Measurements from ENCODE around the gene ANTXR2.
"Not testable (repeated sequence)": the region's sequence is repeated elsewhere in the genome, so short reads cannot be mapped to it uniquely, and the experiment has no call there.

Gene ANTXR2

GRCh38 chr4:80072744-80073472, at the start of gene ANTXR2:
TSS of gene ANTXR2 (minus strand) at chr4:80073229. CDS start at chr4:80072560, 669 bp downstream.
- DNase-seq, result peak; percentile 96

DNA sequence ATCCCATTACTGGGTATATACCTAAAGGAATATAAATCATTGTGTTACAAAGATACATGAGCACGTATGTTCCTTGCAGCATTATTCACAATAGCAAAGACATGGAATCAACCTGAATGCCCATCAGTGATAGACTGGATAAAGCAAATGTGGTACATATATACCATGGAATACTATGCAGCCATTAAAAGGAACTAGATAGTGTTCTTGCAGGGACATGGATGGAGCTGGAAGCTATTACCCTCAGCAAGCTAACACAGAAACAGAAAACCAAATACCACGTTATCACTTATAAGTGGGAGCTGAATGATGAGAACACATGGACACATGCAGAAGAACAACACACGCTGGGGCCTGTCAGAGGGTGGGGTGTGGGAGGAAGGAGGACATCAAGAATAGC, 48.8 kb upstream of the ANTXR2 start:
- not testable (repeated sequence) for DNase-seq

DNA sequence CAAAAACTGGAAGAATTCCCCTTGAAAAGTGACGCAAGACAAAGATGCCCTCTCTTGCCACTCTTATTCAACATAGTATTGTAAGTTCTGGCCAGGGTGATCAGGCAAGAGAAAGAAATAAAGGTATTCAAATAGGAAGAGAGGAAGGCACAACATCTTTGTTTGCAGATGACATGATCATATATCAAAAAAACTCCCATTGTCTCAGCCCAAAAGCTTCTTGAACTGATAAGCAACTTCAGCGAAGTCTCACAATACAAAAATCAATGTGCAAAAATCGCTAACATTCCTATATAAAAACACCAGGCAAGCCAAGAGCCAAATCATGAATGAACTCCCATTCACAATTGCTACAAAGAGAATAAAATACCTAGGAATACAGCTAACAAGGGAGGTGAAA, 46.6 kb upstream of the ANTXR2 start:
- not testable (repeated sequence) for DNase-seq

- no peak for DNase-seq
Measured at GRCh38 chr4:80116516-80116915, 43.5 kb upstream of the ANTXR2 start.

GRCh38 chr4:80115368-80116181, 42.5 kb upstream of the ANTXR2 start:
- peak; percentile 35 for DNase-seq

DNA sequence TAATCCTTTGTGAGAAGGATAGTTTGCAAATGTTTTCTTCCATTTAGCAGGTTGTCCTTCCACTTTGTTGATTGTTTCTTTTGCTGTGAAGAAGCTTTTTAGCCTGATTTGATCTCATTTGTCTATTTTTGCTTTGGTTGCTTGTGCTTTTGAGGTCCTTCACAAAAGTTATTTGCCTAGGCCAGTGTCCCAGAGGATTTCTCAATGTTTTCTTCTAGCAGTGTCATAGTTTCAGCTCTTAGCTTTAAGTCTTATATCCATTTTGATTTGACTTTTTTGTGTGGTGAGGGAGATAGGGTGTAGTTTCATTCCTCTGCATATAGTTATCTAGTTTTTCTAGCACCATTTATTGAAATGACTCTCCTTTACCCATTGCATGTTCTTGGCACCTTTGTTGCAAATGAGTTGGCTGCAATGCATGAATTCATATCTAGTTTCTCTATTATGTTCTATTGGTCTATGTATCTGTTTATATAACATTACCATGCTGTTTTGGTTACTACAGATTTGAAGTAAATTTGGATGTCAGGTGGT, 41.8 kb upstream of the ANTXR2 start:
- no peak for DNase-seq

DNA sequence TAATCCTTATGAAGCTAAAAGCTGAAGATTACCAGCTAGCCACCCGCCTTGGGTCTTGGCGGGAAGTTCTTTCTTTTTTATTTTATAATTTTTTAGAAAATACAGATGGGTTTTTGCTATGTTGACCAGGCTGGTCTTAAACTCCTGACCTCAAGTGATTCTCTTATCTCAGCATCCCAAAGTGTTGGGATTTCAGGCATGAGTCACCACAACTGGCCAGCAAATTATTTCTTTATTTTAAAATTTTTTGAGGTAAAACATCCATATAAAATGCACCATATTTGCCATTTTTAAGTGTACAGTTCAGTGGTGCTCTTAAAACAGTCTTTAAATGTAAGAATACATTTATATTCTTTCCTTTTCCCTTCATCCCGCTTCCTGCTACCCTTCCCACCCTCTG, 40.6 kb upstream of the ANTXR2 start:
- DNase-seq, result no peak

DNA sequence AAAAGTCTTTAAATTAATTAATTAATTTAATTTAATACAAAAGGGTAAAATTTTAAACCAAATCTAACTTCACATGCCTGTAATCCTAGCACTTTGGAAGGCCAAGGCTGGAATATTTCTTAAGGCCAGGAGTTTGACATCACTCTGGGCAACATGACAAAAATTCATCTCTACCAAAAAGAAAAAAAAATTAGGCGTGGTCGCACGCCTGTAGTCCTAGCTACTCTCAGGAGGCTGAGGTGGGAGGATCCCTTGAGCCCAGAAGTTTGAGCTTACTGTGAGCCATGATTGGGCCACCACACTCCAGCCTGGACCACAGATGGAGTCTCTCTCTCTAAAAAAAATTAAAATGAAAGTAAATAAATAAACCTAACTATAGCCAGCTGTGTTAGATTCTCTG, 39.2 kb upstream of the ANTXR2 start:
- peak; percentile 40 for DNase-seq

- no peak for DNase-seq
Measured at GRCh38 chr4:80111276-80111675, 38.2 kb upstream of the ANTXR2 start.

DNA sequence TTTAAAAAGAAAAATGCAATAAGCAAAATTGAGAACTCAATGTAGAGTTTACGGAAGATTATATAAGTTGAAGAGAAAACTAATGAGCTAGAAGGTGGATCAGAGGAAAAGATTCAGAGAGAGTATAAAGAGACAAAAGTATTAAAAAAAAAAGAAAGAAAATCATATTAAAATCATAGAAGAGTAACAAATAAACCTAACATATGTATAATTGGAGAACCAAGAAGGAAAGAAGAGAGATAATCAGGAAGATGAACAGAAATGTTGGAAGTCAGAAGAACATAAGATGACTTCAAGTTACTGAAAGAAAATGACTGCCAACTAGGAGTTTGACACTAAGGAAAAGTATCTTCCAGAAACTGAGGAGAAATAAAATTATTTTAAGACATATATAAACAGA, 34.3 kb upstream of the ANTXR2 start:
- no peak for DNase-seq

- DNase-seq, result no peak
Measured at GRCh38 chr4:80104927-80105326, 31.9 kb upstream of the ANTXR2 start.

DNA sequence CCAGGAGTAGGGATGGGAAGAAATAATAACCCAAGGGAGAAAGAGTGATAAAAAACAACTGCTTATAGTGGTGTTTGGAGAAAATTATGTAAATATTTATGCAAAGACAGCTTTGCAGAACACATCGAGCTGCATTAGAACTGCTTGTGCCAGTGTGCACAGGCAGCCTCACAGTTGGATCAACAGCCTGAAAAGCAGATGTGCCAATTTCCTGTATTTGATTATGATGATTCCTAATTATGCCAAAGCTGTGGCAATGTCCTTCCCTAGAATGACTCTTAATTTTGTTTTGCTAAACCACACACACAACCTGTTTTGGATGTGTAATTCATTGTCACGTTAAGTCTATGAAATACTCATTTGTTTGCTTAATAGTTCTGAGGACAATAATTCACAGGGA, 30.6 kb upstream of the ANTXR2 start:
- DNase-seq, result no peak

- DNase-seq, result peak; percentile 39
Measured at GRCh38 chr4:80101792-80102116, 28.7 kb upstream of the ANTXR2 start.

DNA sequence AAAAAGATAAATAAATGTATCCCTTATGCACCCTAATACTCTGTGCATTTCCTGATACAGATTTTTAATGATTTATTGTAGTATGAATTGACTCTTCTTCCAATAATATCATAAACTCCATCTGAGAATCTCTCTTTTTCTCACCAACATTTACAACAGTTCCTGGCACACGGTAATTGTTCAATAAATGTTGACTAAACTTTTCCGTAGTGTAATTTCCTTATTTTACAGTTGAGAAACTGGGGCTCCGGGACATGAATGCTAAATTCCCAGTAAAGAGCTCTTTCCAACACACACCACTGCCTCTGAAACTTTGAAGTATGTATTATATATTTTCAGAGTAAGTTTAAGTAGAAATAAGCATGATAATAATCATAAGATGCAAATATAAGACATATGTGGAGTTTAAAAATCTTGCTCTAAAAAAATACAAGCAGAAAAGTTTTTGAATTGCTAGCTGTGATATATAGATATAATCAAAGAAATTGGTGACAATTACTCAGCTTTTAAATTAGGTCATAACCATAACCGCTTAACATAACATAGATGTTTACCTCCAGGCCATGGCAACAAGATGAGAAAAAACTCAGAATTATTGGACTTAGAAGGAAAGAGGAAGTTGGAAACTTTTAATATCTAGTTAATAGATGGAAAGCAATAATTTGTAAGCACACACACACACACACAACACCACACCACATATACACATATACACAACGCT, 28.2 kb upstream of the ANTXR2 start:
- DNase-seq, result no peak

- DNase-seq, result no peak
Measured at GRCh38 chr4:80099671-80100070, 26.6 kb upstream of the ANTXR2 start.

- DNase-seq, result no peak
Measured at GRCh38 chr4:80098635-80099034, 25.6 kb upstream of the ANTXR2 start.

- peak; percentile 89 for DNase-seq
Measured at GRCh38 chr4:80097400-80098177, 24.6 kb upstream of the ANTXR2 start.

DNA sequence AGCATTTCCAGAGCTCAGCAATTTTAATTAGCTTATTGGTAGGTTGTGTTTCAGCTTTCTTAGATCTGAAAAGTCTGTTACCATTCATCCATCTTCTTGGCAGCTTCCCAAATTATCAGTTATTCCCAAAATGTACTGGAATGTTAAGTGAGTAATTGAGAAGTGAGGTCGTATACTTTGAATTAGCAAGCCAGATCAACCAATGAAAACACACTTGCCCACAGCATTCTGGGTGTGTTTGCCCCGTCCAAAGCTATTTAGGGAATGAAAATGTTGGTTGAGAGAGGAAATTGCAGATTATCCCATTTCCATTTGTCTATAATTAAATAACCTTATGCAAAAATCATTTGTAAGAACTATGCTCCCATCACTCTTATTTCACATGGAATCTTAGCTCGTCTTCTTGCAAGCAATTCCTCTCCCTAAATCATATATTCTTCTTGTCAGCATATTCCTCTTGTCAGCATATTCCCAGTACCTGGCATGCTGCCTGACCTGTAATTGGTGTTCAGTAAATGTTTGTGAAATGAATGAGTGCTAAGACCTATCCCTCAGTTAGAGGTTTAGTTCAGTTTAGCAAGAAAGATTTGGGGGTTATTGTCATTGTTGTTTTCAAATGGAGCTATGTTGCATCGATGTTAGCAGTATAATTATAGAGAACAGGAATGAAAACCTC, 23.3 kb upstream of the ANTXR2 start:
- DNase-seq, result peak; percentile 56

DNA sequence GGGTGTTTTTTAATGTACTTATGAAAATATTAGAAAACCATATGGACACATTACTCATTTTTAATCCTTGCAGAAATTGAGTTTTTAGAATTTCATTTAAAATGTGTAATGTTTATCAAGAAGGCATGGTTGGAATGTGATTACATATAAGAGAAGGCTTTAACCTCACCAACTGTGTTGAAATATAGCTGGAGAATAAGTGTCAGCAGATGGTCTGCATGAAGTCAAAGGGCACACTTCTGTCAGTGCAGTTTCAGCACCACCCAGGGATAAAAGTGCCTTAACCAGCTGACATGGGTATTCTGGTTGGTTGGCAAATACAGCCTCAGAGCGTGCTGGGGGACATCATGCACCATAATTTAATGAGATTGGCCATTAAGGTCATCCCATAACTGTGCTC, 21.2 kb upstream of the ANTXR2 start:
- DNase-seq, result peak; percentile 21

GRCh38 chr4:80093563-80093962, 20.5 kb upstream of the ANTXR2 start:
- DNase-seq, result no peak

DNA sequence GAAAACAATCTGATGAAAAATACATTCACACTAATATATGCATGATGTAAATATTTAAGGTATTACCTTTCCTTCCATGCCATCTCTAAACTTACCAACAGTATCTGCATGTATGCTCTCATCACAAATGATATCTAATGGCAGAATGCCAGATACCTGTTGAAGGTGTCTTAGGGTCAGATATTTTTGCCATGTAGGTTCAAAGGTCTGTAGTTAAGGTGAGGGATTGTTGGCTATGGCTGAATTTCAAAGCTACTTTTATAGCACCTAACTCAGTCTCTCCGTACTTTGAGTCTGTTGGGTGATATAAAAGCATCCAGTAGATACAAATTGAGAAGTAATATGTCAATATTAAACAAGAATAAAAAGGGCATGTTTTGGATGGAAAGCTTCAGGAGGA, 19.8 kb upstream of the ANTXR2 start:
- no peak for DNase-seq

DNA sequence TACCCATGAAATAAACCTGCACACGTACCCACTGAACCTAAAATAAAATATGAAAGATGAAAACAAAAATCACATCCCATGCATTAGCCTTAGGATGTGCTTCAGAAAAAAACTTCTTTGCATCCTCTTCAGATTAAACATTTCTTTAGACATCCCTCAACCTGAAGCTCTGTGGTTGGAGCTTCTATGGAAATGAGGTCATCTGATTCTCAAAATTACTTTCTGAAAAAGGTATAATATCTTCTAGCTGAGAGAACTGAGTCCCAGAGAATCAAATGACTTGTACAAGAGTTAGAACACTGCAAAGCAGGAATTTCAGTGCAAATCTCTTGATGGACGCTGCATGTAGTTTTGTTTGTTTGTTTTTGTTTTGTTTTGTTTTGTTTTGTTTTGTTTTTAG, 19.1 kb upstream of the ANTXR2 start:
- no peak for DNase-seq

Measured in fibroblast of skin of right quadriceps (primary cell).